Neutrophil (primary cell): ENCODE data around the gene USH2A.

Source experiments
- H3K27ac ChIP-seq: fragments of 200-600 bp; sonication (generic); 2 replicates; pipeline ENCODE4 v1.5.1; 2016; ENCODE audit warnings: mild to moderate bottlenecking, moderate library complexity
- H3K27me3 ChIP-seq: fragments of 200-600 bp; sonication (generic); 2 replicates; pipeline ENCODE4 v1.6.0; 2016; ENCODE audit warnings: mild to moderate bottlenecking
- H3K36me3 ChIP-seq: fragments of 200-600 bp; sonication (generic); 2 replicates; pipeline ENCODE4 v1.5.1; 2017
- H3K4me1 ChIP-seq, 2 experiments: fragments of 200-600 bp in 1 of 2; sonication (generic) in 1 of 2; 1 replicate in 1 of 2; 2 replicates in 1 of 2; pipeline versions ENCODE4 v1.5.1 to v1.6.1; 2013 to 2016; ENCODE audit warnings: low read depth in 1 of 2, low read length in 1 of 2, mild to moderate bottlenecking in 1 of 2, moderate library complexity in 1 of 2; ENCODE audit not compliant: control insufficient read depth in 1 of 2, insufficient read depth in 1 of 2
- H3K4me3 ChIP-seq, 2 experiments: fragments of 200-600 bp in 1 of 2; sonication (generic) in 1 of 2; 1 replicate in 1 of 2; 2 replicates in 1 of 2; pipeline ENCODE4 v1.5.1; 2013 to 2016; ENCODE audit warnings: low read depth in 1 of 2, low read length in 1 of 2, mild to moderate bottlenecking in 1 of 2, moderate library complexity in 1 of 2
- H3K9me3 ChIP-seq: fragments of 200-600 bp; sonication (generic); 2 replicates; pipeline ENCODE4 v1.5.1; 2016
- CTCF ChIP-seq: fragments of 200-600 bp; sonication (generic); IDR thresholded peaks from 2 replicates; pipeline ENCODE4 v1.5.1; 2016; ENCODE audit warnings: antibody characterized with exemption

USH2A gene

GRCh38 chr1:215891266-215892057 is 531.8 kb downstream of the USH2A start:
- H3K4me3 ChIP-seq, result no peak overlapping the region

GRCh38 chr1:215890438-215890837 is 532.8 kb downstream of the USH2A start:
- Histone ChIP-seq H3K4me1 (no peaks in the 10 kb centered on the region), H3K9me3 (no peaks in the 10 kb centered on the region), H3K36me3 (no peaks in the 10 kb centered on the region), H3K4me3 (no peak overlapping the region), H3K27ac (no peak overlapping the region), H3K27me3 (no peaks in the 10 kb centered on the region)
- no peak for TF ChIP-seq CTCF

More at GRCh38 chr1:215891266-215892057, 531.8 kb downstream of the USH2A start:
- H3K27me3 ChIP-seq, result no peaks in the 10 kb centered on the region
- no peaks in the 10 kb centered on the region for H3K9me3 ChIP-seq
- no peaks in the 10 kb centered on the region for H3K36me3 ChIP-seq
- H3K4me1 ChIP-seq, result no peaks in the 10 kb centered on the region
- TF ChIP-seq CTCF, result no peak
- H3K27ac ChIP-seq, result no peak overlapping the region

DNA sequence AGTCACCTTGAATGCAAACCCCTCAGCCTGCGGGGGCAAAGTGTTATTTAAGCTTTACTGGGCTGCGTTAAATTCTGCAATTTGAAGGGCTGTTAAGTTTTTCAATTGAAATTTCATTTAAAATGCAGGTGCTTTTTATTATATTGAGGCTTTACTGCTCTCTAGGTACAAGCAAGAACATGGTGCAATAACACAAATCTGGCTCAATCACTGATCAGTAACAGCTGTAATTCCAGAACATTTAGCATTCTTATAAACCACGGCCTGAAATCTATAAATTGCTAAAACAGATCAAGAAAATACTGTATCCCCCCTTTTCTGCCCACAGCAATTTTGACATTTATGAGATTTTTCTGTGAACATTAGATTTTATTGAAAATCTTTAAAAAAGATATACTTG is 533.4 kb downstream of the USH2A start:
- Histone ChIP-seq H3K27me3 (no peaks in the 10 kb centered on the region), H3K4me1 (no peaks in the 10 kb centered on the region), H3K36me3 (no peaks in the 10 kb centered on the region), H3K4me3 (no peak overlapping the region), H3K9me3 (no peaks in the 10 kb centered on the region), H3K27ac (no peak overlapping the region)
- TF ChIP-seq CTCF, result no peak

GRCh38 chr1:215888159-215888558 is 535.1 kb downstream of the USH2A start:
- Histone ChIP-seq H3K27ac (no peak overlapping the region), H3K4me1 (no peaks in the 10 kb centered on the region), H3K27me3 (no peaks in the 10 kb centered on the region), H3K9me3 (no peaks in the 10 kb centered on the region), H3K36me3 (no peaks in the 10 kb centered on the region), H3K4me3 (no peak overlapping the region)
- no peak for TF ChIP-seq CTCF

DNA sequence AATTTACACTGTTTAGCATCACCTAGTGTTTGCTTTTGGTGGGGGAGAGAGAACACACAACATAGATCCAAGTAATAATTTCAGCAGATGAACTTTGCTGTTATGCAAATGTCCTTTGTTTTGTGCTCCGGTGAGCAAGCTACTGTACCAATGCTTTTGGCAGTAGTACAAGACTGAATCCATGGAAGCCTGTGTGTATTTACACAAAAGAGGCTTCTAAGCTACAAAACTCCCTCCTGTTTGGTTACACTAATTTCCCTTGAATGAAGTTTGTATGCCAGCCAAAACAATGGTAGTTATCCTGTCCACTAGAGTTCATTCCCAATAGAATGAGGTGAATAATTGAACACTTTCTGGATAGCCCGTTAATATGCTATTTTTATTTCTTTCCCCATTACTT is 535.6 kb downstream of the USH2A start:
- Histone ChIP-seq H3K9me3 (no peaks in the 10 kb centered on the region), H3K4me3 (no peak overlapping the region), H3K27ac (no peak overlapping the region), H3K27me3 (no peaks in the 10 kb centered on the region), H3K4me1 (no peaks in the 10 kb centered on the region), H3K36me3 (no peaks in the 10 kb centered on the region)
- no peak for TF ChIP-seq CTCF
